Measurements from ENCODE around the gene PTGIS. TPM values are rescaled to one million over a fixed set of nuclear protein-coding genes. Genes with fewer than 3 reads are reported as not detected.

Gene PTGIS
- total RNA-seq, 2 experiments from 2014 or later, result 1.9 to 2.5 TPM

DNA sequence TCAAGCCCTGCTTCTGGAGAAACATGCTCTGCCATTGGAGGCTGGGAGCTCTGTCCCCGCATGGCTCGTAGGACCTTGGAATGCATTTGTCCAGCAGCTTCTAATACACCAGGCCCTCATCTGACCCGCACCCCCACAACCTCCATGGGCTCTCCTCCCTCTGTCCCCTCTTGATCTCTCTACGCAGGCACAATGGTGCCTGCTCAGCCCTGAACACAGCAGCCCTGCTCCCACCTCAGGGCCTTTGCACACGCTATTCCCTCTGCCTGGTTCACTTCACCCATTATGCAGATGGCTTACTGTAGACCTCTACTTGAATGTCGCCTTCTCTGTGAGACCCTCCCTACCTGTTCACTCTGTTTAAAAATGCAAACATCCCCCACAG lies 27.0 kb upstream of the PTGIS start:
- Mint-ChIP-seq H3K4me1 (ENCODE audit: low read depth) (peaks cover 87% of the 10 kb centered on the region), H3K4me3 (peak overlapping the region; percentile 81), H3K27ac (peak overlapping the region; percentile 96), H3K27me3 (ENCODE audit: low read depth) (no peaks in the 10 kb centered on the region), H3K9me3 (ENCODE audit: insufficient read depth) (peaks cover 4% of the 10 kb centered on the region), H3K36me3 (ENCODE audit: low read depth) (peaks cover 65% of the 10 kb centered on the region)
- ChIA-PET POLR2A (interaction anchor here (0.5 to 6.2 kb wide), 12 partner anchors 8 to 519 kb away, joined by 3 to 38 read pairs (median 3); no protein-coding TSS in a partner anchor), CTCF (interaction anchor here (0.6 to 7.1 kb wide), 10 partner anchors 9 to 53 kb away, joined by 3 to 79 read pairs (median 4); no protein-coding TSS in a partner anchor)
- ATAC-seq (no peak), DNase-seq (no peak)

DNA sequence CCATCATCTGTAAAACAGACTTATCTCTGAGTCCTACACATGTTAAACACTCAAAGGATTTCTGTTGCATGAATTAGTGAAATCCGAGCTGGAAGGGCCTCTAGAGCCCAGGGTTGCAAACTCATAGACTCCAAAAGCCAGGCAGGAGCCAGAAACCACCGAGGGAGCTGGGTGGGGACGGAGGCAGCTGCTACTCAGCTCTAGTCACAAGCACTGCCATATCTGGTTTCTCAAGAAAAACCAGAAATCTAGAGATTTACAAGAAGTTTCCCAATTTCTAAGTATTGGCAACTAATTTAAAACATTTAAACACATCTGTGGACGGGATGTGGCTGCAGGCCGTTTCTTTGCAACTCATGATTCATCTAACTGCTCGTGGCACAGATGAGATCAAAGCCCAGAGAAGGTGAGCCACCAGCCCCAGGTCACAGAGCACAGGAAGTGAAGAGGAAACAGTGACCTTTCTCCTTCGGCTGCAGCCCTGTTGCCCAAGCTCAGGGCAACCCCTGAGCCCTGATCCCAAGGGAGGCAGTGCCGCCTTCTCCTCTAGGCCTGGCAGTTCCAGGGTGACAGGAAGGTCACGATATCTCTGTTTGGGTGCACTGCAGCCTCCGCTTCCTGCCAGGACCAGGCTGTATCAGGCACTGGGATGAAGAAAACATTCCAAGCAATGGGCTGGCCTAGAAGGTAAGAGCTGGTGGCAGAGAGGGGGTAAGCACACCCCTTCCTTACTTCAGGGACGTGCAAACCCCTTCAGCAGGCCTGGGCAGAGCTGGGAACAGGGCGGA lies 26.4 kb upstream of the PTGIS start:
- Mint-ChIP-seq H3K36me3 (ENCODE audit: low read depth) (peaks cover 64% of the 10 kb centered on the region), H3K27ac (peak overlapping the region; percentile 96), H3K4me3 (peak overlapping the region; percentile 81), H3K9me3 (ENCODE audit: insufficient read depth) (peaks cover 4% of the 10 kb centered on the region), H3K27me3 (ENCODE audit: low read depth) (no peaks in the 10 kb centered on the region), H3K4me1 (ENCODE audit: low read depth) (peaks cover 87% of the 10 kb centered on the region)
- peak; percentile 74 for ATAC-seq
- ChIA-PET POLR2A (interaction anchor here (0.6 to 6.2 kb wide), 13 partner anchors 14 to 322 kb away, joined by 3 to 38 read pairs (median 4); no protein-coding TSS in a partner anchor), CTCF (interaction anchor here (0.6 to 7.1 kb wide), 11 partner anchors 9 to 57 kb away, joined by 3 to 79 read pairs (median 4); no protein-coding TSS in a partner anchor)
- peak; percentile 93 for DNase-seq

DNA sequence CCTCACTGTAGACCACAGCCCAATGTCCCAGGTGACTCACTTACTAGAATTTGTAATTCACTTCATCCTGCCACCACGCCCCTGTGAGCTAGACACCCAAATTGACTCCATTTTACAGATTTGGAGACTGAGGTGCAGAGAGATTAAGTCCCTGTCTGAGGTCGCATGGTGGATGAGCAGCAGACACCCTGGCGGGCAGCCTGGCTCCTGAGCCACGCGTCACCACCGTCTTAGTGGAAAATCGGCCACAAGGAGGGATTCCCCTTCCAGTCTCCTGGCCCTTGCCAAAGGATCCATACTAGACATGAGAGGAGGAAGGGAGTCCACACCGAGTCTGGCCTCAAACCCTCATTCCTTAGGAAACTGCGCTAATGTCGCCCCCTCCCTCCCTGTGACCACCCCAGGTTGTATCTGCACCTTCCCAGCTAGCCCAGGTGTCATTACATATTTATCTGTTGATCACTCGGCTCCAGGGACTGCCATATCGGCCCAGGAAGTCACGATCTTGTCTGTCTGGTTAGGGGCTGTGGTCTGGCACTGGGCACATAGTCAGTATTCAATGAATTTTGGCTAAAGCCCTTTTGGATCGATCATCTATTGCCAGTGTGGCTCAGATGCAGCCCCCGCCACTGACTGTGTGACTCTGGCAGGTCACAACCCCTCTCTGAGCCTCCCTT lies 25.7 kb upstream of the PTGIS start:
- peaks cover 90% of the 10 kb centered on the region for H3K4me1 Mint-ChIP-seq (ENCODE audit: low read depth)
- peaks cover 4% of the 10 kb centered on the region for H3K9me3 Mint-ChIP-seq (ENCODE audit: insufficient read depth)
- peak; percentile 37 for DNase-seq
- POLR2A ChIA-PET, result interaction anchor here (0.6 to 6.2 kb wide), 10 partner anchors 13 to 322 kb away, joined by 3 to 38 read pairs (median 5); no protein-coding TSS in a partner anchor
- CTCF ChIA-PET, result interaction anchor here (1.0 to 7.1 kb wide), 6 partner anchors 10 to 52 kb away, joined by 3 to 79 read pairs (median 8); no protein-coding TSS in a partner anchor
- H3K36me3 Mint-ChIP-seq (ENCODE audit: low read depth), result peaks cover 62% of the 10 kb centered on the region
- no peak for ATAC-seq
- peak overlapping the region; percentile 81 for H3K4me3 Mint-ChIP-seq
- no peaks in the 10 kb centered on the region for H3K27me3 Mint-ChIP-seq (ENCODE audit: low read depth)
- peak overlapping the region; percentile 96 for H3K27ac Mint-ChIP-seq

DNA sequence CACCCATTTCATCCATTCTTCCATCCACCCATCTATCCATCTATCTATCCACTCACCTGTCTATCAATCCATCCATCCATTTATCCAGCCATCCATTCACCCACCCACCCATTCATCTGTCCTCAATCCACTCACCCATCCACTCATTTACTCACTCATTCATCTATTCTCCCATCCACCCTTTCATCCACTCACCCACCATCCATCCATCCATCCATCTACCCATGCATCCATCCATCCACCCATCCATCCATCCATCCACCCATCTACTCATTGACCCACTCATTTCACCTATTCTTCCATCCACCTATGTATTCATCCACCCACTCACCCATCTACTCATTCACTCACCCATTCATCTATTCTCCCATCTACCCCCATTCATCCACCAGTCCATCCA lies 24.2 kb upstream of the PTGIS start:
- POLR2A ChIA-PET, result interaction anchor here (0.6 kb wide), 1 partner anchor 42 kb away, joined by 4 read pairs; no protein-coding TSS in a partner anchor
- no peak overlapping the region for H3K4me3 Mint-ChIP-seq
- H3K27me3 Mint-ChIP-seq (ENCODE audit: low read depth), result no peaks in the 10 kb centered on the region
- H3K9me3 Mint-ChIP-seq (ENCODE audit: insufficient read depth), result peaks cover 4% of the 10 kb centered on the region
- no peak for ATAC-seq
- no peak for DNase-seq
- peaks cover 48% of the 10 kb centered on the region for H3K36me3 Mint-ChIP-seq (ENCODE audit: low read depth)
- H3K27ac Mint-ChIP-seq, result peak overlapping the region; percentile 96
- H3K4me1 Mint-ChIP-seq (ENCODE audit: low read depth), result peaks cover 81% of the 10 kb centered on the region
- CTCF ChIA-PET, result interaction anchor here (2.3 to 7.1 kb wide), 2 partner anchors 16 to 17 kb away, joined by 11 to 65 read pairs; no protein-coding TSS in a partner anchor

DNA sequence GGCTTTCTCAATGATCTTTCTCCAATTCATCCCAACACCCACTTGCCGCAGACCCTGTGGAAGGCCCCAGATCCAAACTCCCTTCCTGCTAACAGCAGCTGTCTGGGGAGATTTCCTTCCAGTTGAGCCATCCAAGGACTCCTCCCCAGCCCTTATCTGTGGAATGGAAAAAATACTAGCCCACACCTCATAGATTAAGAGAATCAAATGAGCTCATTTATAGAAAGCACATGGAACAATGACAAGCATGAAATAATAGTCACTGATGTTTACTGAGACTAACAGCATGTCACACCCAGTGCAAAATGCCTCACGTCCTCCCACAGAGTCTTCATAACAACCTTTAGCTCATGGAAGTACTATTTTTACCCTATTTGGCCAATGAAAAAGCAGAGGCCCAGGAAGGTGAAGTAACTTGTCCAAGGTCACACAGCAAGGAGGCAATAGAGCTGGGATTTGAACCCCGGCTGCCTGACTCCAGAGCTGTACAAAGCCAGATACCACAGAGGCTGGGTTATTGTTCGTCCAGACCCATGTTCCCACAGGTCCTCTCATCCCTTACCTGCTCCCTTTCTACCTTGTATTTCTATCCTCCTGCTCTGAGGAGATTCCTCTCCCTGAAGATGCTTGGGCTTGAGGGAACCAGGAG lies 23.4 kb upstream of the PTGIS start:
- CTCF ChIA-PET, result interaction anchor here (0.8 to 2.3 kb wide), 5 partner anchors 17 to 55 kb away, joined by 3 to 11 read pairs (median 4); no protein-coding TSS in a partner anchor
- peaks cover 46% of the 10 kb centered on the region for H3K36me3 Mint-ChIP-seq (ENCODE audit: low read depth)
- DNase-seq, result no peak

DNA sequence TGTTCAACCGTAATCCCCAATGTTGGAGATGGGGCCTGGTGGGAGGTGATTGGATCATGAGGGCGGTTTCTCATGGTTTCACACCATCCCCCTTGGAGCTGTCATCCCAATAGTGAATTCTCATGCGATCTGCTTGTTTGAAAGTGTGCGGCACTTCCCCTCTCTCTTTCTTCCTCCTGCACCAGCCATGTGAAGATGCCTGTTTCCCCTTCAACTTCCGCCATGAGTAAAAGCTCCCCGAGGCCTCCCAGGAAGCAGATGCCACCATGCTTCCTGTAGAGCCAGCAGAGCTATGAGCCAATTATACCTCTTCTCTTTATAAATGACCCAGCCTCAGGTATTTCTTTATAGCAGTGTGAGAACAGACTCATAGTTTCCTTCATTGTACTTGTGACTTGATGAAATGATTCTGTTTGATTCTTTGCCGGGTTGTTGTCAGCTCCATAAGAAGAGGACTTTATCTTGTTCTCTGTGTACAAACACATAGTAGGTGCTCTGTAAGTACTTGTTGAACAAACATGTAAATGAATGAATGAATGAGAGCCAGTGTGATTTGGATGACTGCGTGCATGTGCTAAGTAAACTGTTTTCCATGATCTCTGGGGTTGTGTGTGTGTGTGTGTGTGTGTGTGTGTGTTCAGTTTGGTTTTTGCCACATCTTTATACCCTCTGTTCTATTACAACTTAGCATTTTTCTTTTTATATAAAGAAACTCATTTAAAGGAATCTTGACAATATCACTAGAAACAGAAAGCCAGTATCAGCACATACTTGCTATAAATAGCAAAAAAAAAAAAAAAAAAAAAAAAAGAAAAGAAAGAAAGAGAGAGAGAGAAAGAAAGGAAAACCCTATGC lies 22.5 kb upstream of the PTGIS start:
- ChIA-PET CTCF (interaction anchor here (0.9 to 2.3 kb wide), 5 partner anchors 10 to 49 kb away, joined by 3 to 11 read pairs (median 3); no protein-coding TSS in a partner anchor), POLR2A (interaction anchor here (1.1 to 1.5 kb wide), 2 partner anchors 9 to 12 kb away, joined by 3 read pairs; no protein-coding TSS in a partner anchor)
- Mint-ChIP-seq H3K36me3 (ENCODE audit: low read depth) (peaks cover 39% of the 10 kb centered on the region), H3K27me3 (ENCODE audit: low read depth) (no peaks in the 10 kb centered on the region), H3K27ac (peak overlapping the region; percentile 71), H3K4me3 (no peak overlapping the region), H3K9me3 (ENCODE audit: insufficient read depth) (peaks cover 4% of the 10 kb centered on the region), H3K4me1 (ENCODE audit: low read depth) (peaks cover 70% of the 10 kb centered on the region)
- DNase-seq (no peak), ATAC-seq (no peak)

More for the DNA sequence above, 23.4 kb upstream of the PTGIS start:
- Mint-ChIP-seq H3K4me3 (no peak overlapping the region), H3K27ac (peak overlapping the region; percentile 96), H3K27me3 (ENCODE audit: low read depth) (no peaks in the 10 kb centered on the region), H3K9me3 (ENCODE audit: insufficient read depth) (peaks cover 4% of the 10 kb centered on the region), H3K4me1 (ENCODE audit: low read depth) (peaks cover 77% of the 10 kb centered on the region)
- POLR2A ChIA-PET, result interaction anchor here (0.9 to 1.5 kb wide), 3 partner anchors 10 to 22 kb away, joined by 3 read pairs; no protein-coding TSS in a partner anchor
- ATAC-seq, result no peak

DNA sequence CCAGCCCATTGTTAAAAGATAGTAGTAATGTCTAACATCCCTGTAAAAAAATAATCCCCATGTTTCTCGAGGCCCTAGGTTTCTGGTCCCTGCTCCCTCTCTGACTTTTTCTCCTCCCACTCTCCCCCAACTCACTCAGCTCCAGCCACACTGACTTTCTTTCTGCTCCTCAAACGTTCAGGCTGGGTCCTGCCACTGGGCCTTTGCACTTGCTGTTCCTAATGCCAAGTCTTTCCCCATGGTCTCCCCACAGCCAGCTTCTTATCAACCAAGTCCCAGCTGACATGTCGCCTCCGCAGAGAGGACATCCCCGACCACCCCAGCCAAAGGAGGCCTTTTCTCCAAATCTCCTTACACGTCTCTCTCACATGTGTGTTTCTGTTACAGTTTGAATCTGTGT lies 21.8 kb upstream of the PTGIS start:
- ATAC-seq (no peak), DNase-seq (no peak)
- H3K27me3 Mint-ChIP-seq (ENCODE audit: low read depth), result peaks cover 1% of the 10 kb centered on the region
- peaks cover 4% of the 10 kb centered on the region for H3K9me3 Mint-ChIP-seq (ENCODE audit: insufficient read depth)
- H3K36me3 Mint-ChIP-seq (ENCODE audit: low read depth), result peaks cover 33% of the 10 kb centered on the region
- peaks cover 69% of the 10 kb centered on the region for H3K4me1 Mint-ChIP-seq (ENCODE audit: low read depth)
- peak overlapping the region; percentile 71 for H3K27ac Mint-ChIP-seq
- POLR2A ChIA-PET, result interaction anchor here (1.5 kb wide), 1 partner anchor 12 kb away, joined by 3 read pairs; no protein-coding TSS in a partner anchor
- CTCF ChIA-PET, result interaction anchor here (0.9 to 2.3 kb wide), 4 partner anchors 9 to 48 kb away, joined by 3 to 11 read pairs (median 3); no protein-coding TSS in a partner anchor
- no peak overlapping the region for H3K4me3 Mint-ChIP-seq

DNA sequence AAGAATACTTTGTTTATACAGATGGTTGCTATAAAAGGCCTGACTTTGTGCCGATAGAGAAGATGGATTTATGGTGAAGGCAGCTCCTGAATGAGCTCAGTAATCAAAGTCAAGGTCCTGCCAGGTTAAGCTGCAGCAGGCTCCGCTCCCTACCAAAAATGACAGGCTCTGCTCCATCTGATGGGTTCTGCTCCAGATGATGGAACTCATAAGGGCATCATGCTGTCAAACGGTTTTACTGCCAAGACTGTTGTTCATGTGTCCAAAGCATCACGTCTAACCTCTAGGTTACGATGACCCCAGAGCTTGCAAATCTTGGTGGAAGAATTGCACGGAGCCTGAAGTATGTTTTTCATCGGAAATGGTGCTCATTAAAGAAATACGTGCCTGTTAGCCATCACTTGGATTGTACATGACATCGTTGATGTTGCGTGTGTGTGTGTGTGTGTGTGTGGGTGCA lies 19.2 kb upstream of the PTGIS start:
- H3K9me3 Mint-ChIP-seq (ENCODE audit: insufficient read depth), result peaks cover 10% of the 10 kb centered on the region
- CTCF ChIA-PET, result no interaction called here
- H3K4me1 Mint-ChIP-seq (ENCODE audit: low read depth), result peaks cover 47% of the 10 kb centered on the region
- H3K36me3 Mint-ChIP-seq (ENCODE audit: low read depth), result peaks cover 28% of the 10 kb centered on the region
- POLR2A ChIA-PET, result interaction anchor here (0.7 to 1.5 kb wide), 2 partner anchors 8 to 9 kb away, joined by 3 to 4 read pairs; no protein-coding TSS in a partner anchor
- ATAC-seq (no peak), DNase-seq (no peak)
- peaks cover 2% of the 10 kb centered on the region for H3K27me3 Mint-ChIP-seq (ENCODE audit: low read depth)
- no peak overlapping the region for H3K27ac Mint-ChIP-seq
- H3K4me3 Mint-ChIP-seq, result no peak overlapping the region

DNA sequence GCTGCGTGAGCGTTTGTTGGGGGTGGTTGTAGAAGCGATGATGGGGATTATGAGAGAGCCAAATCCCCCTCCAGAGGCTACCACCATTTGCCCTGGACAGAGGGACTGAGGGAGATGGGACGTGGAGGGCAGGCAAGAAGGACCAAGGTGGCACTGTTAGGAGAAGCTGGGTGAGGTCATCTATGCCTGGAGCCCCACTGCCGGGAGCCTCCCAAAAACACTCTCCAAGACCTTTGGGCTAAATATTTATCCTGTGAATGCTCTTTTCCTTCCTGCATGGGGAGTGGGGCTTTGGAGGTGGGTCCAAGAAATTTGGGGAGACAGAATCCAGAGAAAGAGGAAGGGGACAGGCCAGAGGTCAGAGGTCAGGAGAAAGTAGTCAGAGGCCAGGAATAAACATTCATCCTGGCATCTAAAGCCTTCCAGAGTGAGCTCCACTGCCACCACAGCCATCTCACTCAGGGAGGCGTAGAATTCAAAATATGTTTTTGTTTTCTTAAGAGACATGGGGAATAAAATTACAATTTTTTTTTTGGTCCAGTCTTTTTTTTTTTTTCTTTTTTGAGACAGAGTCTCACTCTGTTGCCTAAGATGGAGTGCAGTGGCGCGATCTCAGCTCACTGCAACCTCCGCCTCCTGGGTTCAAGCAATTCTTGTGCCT lies 17.8 kb upstream of the PTGIS start:
- Mint-ChIP-seq H3K4me1 (ENCODE audit: low read depth) (peaks cover 39% of the 10 kb centered on the region), H3K9me3 (ENCODE audit: insufficient read depth) (peaks cover 13% of the 10 kb centered on the region), H3K27me3 (ENCODE audit: low read depth) (peaks cover 2% of the 10 kb centered on the region), H3K36me3 (ENCODE audit: low read depth) (peaks cover 23% of the 10 kb centered on the region), H3K4me3 (no peak overlapping the region), H3K27ac (no peak overlapping the region)
- CTCF ChIA-PET, result interaction anchor here (3.6 kb wide), 1 partner anchor 44 kb away, joined by 13 read pairs; no protein-coding TSS in a partner anchor
- no peak for ATAC-seq
- POLR2A ChIA-PET, result interaction anchor here (0.6 kb wide), 1 partner anchor 89 kb away, joined by 3 read pairs; no protein-coding TSS in a partner anchor
- no peak for DNase-seq
